Neural cell (in vitro differentiated cells): Measurements from ENCODE around the gene SERPINB6. TPM values are rescaled to one million over a fixed set of nuclear protein-coding genes. Genes with fewer than 3 reads are reported as not detected.

ENCODE experiments used
- H2AFZ ChIP-seq: fragments of 200-600, 300-800 bp; sonication (generic), shearing (Covaris generic); 2 replicates; pipeline ENCODE4 v1.6.0; 2014; ENCODE audit warnings: low read depth, mild to moderate bottlenecking, antibody characterized with exemption, low read length, moderate library complexity
- H3F3A ChIP-seq: fragments of 200-600 bp; shearing (Covaris generic); 2 replicates; pipeline ENCODE4 v1.6.1; 2016; ENCODE audit warnings: mild to moderate bottlenecking, moderate library complexity, mixed read lengths, antibody characterized with exemption, low read length; ENCODE audit not compliant: insufficient read depth, poor library complexity, severe bottlenecking
- H3K27ac ChIP-seq: fragments of 200-600, 300-800 bp; sonication (generic), shearing (Covaris generic); 2 replicates; pipeline ENCODE4 v1.5.1; 2014; ENCODE audit warnings: mild to moderate bottlenecking, low read length, moderate library complexity
- H3K27me3 ChIP-seq: fragments of 300-800, 200-600 bp; sonication (generic), shearing (Covaris generic); 2 replicates; pipeline ENCODE4 v1.6.0; 2014; ENCODE audit warnings: mild to moderate bottlenecking, low read depth, low read length, moderate library complexity; ENCODE audit not compliant: insufficient read depth
- H3K36me3 ChIP-seq: fragments of 300-800, 200-600 bp; sonication (generic), shearing (Covaris generic); 2 replicates; pipeline ENCODE4 v1.5.1; 2014; ENCODE audit warnings: mild to moderate bottlenecking, antibody characterized with exemption, low read length, moderate library complexity; ENCODE audit not compliant: insufficient read depth
- H3K4me2 ChIP-seq: fragments of 300-800, 200-600 bp; sonication (generic), shearing (Covaris generic); 2 replicates; pipeline ENCODE4 v1.6.0; 2014; ENCODE audit warnings: mild to moderate bottlenecking, low read length
- H3K4me3 ChIP-seq: fragments of 300-800, 200-600 bp; sonication (generic), shearing (Covaris generic); 2 replicates; pipeline ENCODE4 v1.5.1; 2014; ENCODE audit warnings: mild to moderate bottlenecking, low read length, moderate library complexity
- H3K79me2 ChIP-seq: fragments of 200-600 bp; shearing (Covaris generic); replicated peaks from 2 replicates; pipeline ENCODE4 v1.6.0; 2014; ENCODE audit warnings: mild to moderate bottlenecking, low read length, moderate library complexity; ENCODE audit not compliant: insufficient read depth
- H3K9ac ChIP-seq: fragments of 300-800, 200-600 bp; sonication (generic), shearing (Covaris generic); 2 replicates; pipeline ENCODE4 v1.6.1; 2016; ENCODE audit warnings: mild to moderate bottlenecking, low read length, mixed read lengths
- H3K9me2 ChIP-seq: fragments of 200-600 bp; shearing (Covaris generic); 2 replicates; pipeline ENCODE4 v1.6.1; 2016; ENCODE audit warnings: mild to moderate bottlenecking, low read length, mixed read lengths; ENCODE audit not compliant: insufficient read depth
- H3K9me3 ChIP-seq: fragments of 200-600, 300-800 bp; sonication (generic), shearing (Covaris generic); 2 replicates; pipeline ENCODE4 v1.6.1; 2016; ENCODE audit warnings: mild to moderate bottlenecking, mixed run types, low read length, moderate library complexity, mixed read lengths
- H4K20me1 ChIP-seq: fragments of 200-600 bp; shearing (Covaris generic); 2 replicates; pipeline ENCODE4 v1.6.1; 2016; ENCODE audit warnings: mild to moderate bottlenecking, mixed run types; ENCODE audit not compliant: insufficient read depth
- CTCF ChIP-seq: fragments of 450-650 bp; IDR thresholded peaks from 2 replicates; pipeline ENCODE4 v1.5.1; 2014; ENCODE audit warnings: antibody characterized with exemption, mild to moderate bottlenecking, moderate library complexity; ENCODE audit not compliant: poor library complexity, severe bottlenecking
- EP300 ChIP-seq: fragments of 450-650 bp; conservative IDR thresholded peaks from 2 replicates; pipeline ENCODE4 v1.6.1; 2014; ENCODE audit warnings: antibody characterized with exemption, mild to moderate bottlenecking, moderate library complexity; ENCODE audit not compliant: poor library complexity, severe bottlenecking
- EZH2 ChIP-seq: fragments of 200-600, 300-800 bp; shearing (Covaris generic), sonication (generic); IDR thresholded peaks from 2 replicates; pipeline ENCODE4 v1.6.1; 2014; ENCODE audit warnings: antibody characterized with exemption, low read length, borderline replicate concordance, mild to moderate bottlenecking; ENCODE audit not compliant: insufficient read depth, poor library complexity, severe bottlenecking
- MXI1 ChIP-seq: fragments of 450-650 bp; conservative IDR thresholded peaks from 2 replicates; pipeline ENCODE4 v1.6.1; 2014; ENCODE audit warnings: antibody characterized with exemption, mild to moderate bottlenecking; ENCODE audit not compliant: poor library complexity, severe bottlenecking
- POLR2AphosphoS5 ChIP-seq: IDR thresholded peaks from 2 replicates; pipeline ENCODE4 v1.6.1; 2012
- RAD21 ChIP-seq: fragments of 450-650 bp; conservative IDR thresholded peaks from 2 replicates; pipeline ENCODE4 v1.6.1; 2014; ENCODE audit warnings: antibody characterized with exemption, mild to moderate bottlenecking, moderate library complexity
- REST ChIP-seq: IDR thresholded peaks from 2 replicates; pipeline ENCODE4 v1.6.1; 2012; ENCODE audit warnings: borderline replicate concordance
- SMC3 ChIP-seq: fragments of 450-650 bp; conservative IDR thresholded peaks from 2 replicates; pipeline ENCODE4 v1.6.1; 2014; ENCODE audit warnings: antibody characterized with exemption, mild to moderate bottlenecking, moderate library complexity; ENCODE audit not compliant: poor library complexity
- TAF1 ChIP-seq: IDR thresholded peaks from 2 replicates; pipeline ENCODE4 v1.6.1; 2012; ENCODE audit warnings: low read depth
- polyA plus RNA-seq: library from polyadenylated mRNA; depleted of rRNA; stranded (reverse); fragments of >200 nt; gene quantifications from 2 replicates; pipeline ENCODE4 v1.2.3, GENCODE V29; 2014

SERPINB6 gene
- polyA plus RNA-seq, 1 donor from 2014 or later: 2.3 TPM

- H3K4me3 ChIP-seq: no peak overlapping the region
Observed at GRCh38 chr6:2948228-2949025, 22.9 kb downstream of the SERPINB6 start.

GRCh38 chr6:2947445-2947844 lies 23.9 kb downstream of the SERPINB6 start:
- Histone ChIP-seq H3K9ac (no peak overlapping the region), H4K20me1 (no peaks in the 10 kb centered on the region), H2AFZ (no peak overlapping the region), H3K36me3 (no peaks in the 10 kb centered on the region), H3K27me3 (no peaks in the 10 kb centered on the region), H3K4me2 (no peak overlapping the region), H3K9me3 (no peaks in the 10 kb centered on the region), H3K27ac (no peak overlapping the region), H3K4me3 (no peak overlapping the region), H3K79me2 (no peaks in the 10 kb centered on the region), H3K9me2 (no peaks in the 10 kb centered on the region), H3F3A (no peaks in the 10 kb centered on the region)
- TF ChIP-seq MXI1 (no peak), RAD21 (no peak), EP300 (no peak), REST (no peak), SMC3 (no peak), POLR2AphosphoS5 (no peak), TAF1 (no peak), CTCF (no peak), EZH2 (no peak)

More at GRCh38 chr6:2948228-2949025, 22.9 kb downstream of the SERPINB6 start:
- no peaks in the 10 kb centered on the region for H3K9me2 ChIP-seq
- H3K27ac ChIP-seq: no peak overlapping the region
- no peaks in the 10 kb centered on the region for H3K79me2 ChIP-seq
- no peak overlapping the region for H3K9ac ChIP-seq
- no peak overlapping the region for H2AFZ ChIP-seq
- H3F3A ChIP-seq: no peaks in the 10 kb centered on the region
- no peak for TF ChIP-seq POLR2AphosphoS5
- no peak for TF ChIP-seq REST
- no peaks in the 10 kb centered on the region for H3K36me3 ChIP-seq
- no peaks in the 10 kb centered on the region for H3K27me3 ChIP-seq
- no peak overlapping the region for H3K4me2 ChIP-seq
- H3K9me3 ChIP-seq: no peaks in the 10 kb centered on the region
- no peaks in the 10 kb centered on the region for H4K20me1 ChIP-seq
